ENCODE data around the gene FBL. TPM values are rescaled to one million over a fixed set of nuclear protein-coding genes. Genes with fewer than 3 reads are reported as not detected.

Gene FBL
- total RNA-seq, 1 donor from 2014 or later = 52.9 TPM

GRCh38 chr19:39848392-39848791 lies 2.2 kb upstream of the FBL start:
- no peak for ATAC-seq (ENCODE audit: poor library complexity)
- intact Hi-C loops (cut with DNase I) = no loop called here
- no peak for DNase-seq

GRCh38 chr19:39847525-39847924 lies 1.3 kb upstream of the FBL start:
- ATAC-seq (ENCODE audit: poor library complexity) (no peak), DNase-seq (no peak)
- intact Hi-C loops (cut with DNase I) = no loop called here

DNA sequence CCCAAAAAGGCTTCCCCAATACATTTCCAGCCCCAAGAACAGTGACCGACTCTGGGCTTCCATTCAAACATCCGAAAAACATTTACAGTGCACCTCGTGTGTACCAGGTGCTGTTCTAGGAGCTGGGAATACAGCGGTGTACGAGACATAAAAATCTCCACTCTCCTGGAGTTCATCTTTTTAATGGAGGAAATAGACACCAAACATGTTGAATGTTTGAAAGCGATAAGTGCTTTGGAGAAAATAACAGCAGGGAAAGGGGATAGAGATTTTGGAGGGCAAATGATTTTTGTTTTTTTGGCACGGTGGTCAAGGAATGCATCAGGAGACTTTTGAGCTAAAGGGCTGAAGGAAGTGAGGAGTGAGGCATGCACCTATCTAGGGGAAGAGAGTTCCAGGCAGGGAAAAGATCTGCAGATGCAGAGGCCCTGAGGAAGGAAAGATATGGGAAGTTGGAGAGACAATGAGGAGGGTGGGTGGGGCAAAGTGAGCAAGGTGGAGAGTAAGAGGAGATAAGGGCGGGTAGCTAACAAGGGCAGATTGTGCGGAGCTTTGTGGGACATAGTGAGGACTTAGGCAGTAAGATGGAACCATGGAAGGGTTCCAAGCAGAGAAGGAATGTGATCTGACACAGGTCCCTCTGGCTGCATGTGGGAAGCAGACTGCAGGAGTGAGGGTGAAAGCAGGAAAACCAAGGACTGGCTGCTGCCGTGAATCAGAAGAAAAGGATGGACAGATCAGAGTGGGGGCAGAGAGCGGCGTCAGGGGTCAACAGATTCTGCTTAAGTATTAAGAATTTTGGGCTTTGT lies 703 bp upstream of the FBL start:
- ATAC-seq (ENCODE audit: poor library complexity) (peak; percentile 23), DNase-seq (no peak)
- intact Hi-C loops (cut with DNase I) = no loop called here

GRCh38 chr19:39845584-39845932 lies 621 bp downstream of the FBL start:
- DNase-seq (no peak), ATAC-seq (ENCODE audit: poor library complexity) (no peak)
- intact Hi-C loops (cut with DNase I) = no loop called here

- intact Hi-C loops (cut with DNase I) = no loop called here
- ATAC-seq (ENCODE audit: poor library complexity) (no peak), DNase-seq (no peak)
Measured at GRCh38 chr19:39845172-39845571, 1.0 kb downstream of the FBL start.

DNA sequence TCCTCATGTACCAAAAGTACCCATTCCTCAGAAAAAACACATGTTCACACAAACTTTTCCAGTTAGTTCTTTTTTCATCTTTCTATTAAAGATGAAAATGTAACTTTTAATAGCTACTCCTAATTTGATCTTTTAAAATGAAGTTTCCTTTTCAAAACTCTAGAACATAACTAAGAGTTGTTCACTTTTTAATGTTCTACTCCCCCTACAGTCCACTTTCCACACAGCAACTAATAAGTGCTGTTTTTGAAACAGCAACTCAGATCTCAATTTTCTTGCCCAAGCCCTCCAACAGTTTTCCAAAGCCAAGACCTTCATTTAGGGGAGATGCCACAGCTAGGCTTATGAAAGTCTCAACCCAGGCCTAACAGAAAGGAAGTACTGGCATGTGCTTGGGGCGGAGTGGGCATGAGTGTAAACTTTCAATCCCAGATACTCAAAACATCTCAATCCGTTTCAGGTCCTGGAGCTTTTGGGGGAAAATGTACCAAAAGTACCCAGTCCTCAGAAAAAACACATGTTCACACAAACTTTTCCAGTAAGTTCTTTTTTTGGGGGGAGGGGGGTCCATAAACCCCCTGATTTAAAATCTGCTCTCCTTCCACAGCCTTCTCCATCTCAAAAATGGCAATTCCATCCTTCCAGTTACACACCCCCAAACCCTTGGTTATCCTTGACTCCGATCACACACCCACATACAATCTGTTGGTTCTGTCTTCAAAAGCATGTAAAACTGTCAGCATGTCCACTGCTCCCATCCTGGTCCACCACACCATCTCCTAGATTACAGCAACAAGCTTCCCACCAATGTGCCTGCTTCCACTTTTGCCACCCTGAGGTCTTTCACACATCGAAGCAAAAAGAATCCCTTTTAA lies 2.0 kb downstream of the FBL start:
- DNase-seq (no peak), ATAC-seq (ENCODE audit: poor library complexity) (no peak)
- intact Hi-C loops (cut with DNase I) = loop anchor here (5.0 kb wide), 1 partner anchor 52 kb away; no protein-coding TSS in a partner anchor

GRCh38 chr19:39842693-39843435 lies 3.3 kb downstream of the FBL start:
- DNase-seq = no peak
- no peak for ATAC-seq (ENCODE audit: poor library complexity)
- intact Hi-C loops (cut with DNase I) = loop anchor here (5.0 kb wide), 1 partner anchor 51 kb away; no protein-coding TSS in a partner anchor

GRCh38 chr19:39841041-39841440 lies 5.1 kb downstream of the FBL start:
- intact Hi-C loops (cut with DNase I) = loop anchor here (5.0 kb wide), 1 partner anchor 49 kb away; no protein-coding TSS in a partner anchor
- ATAC-seq (ENCODE audit: poor library complexity) (no peak), DNase-seq (no peak)

GRCh38 chr19:39840492-39840891 lies 5.7 kb downstream of the FBL start:
- ATAC-seq (ENCODE audit: poor library complexity) (no peak), DNase-seq (no peak)
- intact Hi-C loops (cut with DNase I) = loop anchor here (5.0 kb wide), 1 partner anchor 48 kb away; no protein-coding TSS in a partner anchor

- intact Hi-C loops (cut with DNase I) = loop anchor here (5.0 kb wide), 1 partner anchor 48 kb away; no protein-coding TSS in a partner anchor
- ATAC-seq (ENCODE audit: poor library complexity) = no peak
- no peak for DNase-seq
Measured at GRCh38 chr19:39839678-39840327, 6.4 kb downstream of the FBL start.

DNA sequence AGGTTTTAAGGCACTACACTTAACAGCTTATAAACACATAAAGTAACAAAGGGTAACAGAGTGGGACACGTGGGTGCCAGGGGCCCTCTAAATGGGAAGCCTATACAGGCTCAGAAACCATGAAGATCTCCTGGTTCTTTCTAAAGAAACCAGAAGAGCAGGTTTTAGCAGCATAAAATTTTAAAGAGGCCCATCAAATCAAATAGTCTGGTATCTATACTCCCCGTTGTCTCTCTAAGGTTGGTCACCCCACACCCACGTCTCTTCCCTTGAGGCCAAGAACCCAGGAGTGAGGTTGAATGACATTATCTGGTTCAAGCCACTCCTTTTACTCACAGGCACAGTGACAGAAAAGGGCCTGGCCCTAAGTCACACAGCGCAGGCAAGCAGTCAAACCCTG lies 7.6 kb downstream of the FBL start:
- DNase-seq (no peak), ATAC-seq (ENCODE audit: poor library complexity) (no peak)
- intact Hi-C loops (cut with DNase I) = no loop called here

- DNase-seq (no peak), ATAC-seq (ENCODE audit: poor library complexity) (no peak)
- intact Hi-C loops (cut with DNase I) = no loop called here
Measured at GRCh38 chr19:39837978-39838377, 8.2 kb downstream of the FBL start.

GRCh38 chr19:39834287-39834841 lies 11.8 kb downstream of the FBL start:
- ATAC-seq (ENCODE audit: poor library complexity) (no peak), DNase-seq (no peak)
- intact Hi-C loops (cut with DNase I) = no loop called here

- DNase-seq (peak; percentile 98), ATAC-seq (ENCODE audit: poor library complexity) (peak; percentile 97)
- intact Hi-C loops (cut with DNase I) = no loop called here
Measured at GRCh38 chr19:39833464-39834286, 12.5 kb downstream of the FBL start, which contains the start of gene DYRK1B. Gene DYRK1B (minus strand): TSS chr19:39834162. CDS start chr19:39831867, 2,295 bp downstream.

GRCh38 chr19:39833160-39833463 lies 13.1 kb downstream of the FBL start:
- DNase-seq = no peak
- no peak for ATAC-seq (ENCODE audit: poor library complexity)
- intact Hi-C loops (cut with DNase I) = no loop called here

DNA sequence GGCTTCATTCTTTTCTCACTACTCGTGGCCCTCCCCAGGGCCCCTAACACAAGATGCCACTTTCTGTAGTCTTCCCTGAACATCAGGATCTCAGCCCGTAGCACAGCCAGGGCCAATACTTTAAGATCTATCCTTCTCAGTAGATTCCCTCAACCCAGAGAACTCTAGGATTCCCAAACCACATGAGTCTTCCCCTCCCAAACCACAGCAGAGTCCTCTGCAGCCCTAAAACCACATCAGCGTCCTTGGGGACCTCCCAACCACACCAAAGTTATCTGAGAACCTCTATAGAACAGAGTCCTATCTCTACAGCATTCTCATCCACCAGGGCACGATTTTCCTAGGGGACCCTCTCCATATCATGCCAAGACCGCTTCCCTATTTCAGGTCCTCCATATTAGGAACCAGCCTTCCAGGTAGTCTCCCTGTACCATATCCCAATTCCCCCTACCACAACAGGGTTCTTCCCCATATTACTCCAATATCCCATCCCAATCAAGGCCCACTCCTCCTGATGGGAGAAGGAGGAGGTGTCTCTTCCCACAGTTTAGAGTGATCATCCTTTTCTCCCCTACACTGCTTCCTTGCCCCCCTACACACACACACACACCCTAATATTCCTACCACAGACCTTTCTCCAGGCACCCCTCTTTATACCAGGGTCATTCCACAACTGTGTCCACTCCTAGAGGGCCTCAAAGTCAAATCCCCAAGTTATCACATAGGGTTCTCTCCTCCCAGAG lies 13.7 kb downstream of the FBL start:
- ATAC-seq (ENCODE audit: poor library complexity) (no peak), DNase-seq (no peak)
- intact Hi-C loops (cut with DNase I) = no loop called here

DNA sequence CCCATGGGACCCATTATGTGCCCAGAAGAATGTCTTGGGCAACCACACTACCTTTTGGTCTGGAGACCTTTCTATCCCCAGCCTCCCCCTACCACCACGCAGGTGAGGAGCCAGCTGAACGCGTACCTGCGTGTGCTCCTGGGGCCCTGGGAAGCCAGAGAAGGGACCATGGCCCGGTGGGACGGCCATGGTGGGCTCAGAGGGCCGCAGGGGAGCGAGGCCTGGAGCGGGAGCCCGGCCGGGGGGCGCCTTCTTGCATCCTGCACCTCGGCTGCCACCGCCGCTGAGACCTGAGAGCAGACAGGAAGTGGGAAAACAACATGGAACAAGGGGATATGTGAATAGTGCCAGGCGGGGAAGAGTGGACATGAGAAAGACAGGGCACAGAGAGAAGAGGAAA lies 14.5 kb downstream of the FBL start:
- ATAC-seq (ENCODE audit: poor library complexity) (no peak), DNase-seq (no peak)
- intact Hi-C loops (cut with DNase I) = no loop called here

Measured in Right ventricle myocardium superior (tissue), 1 donor.